Sigmoid colon (tissue), 7 donors: ENCODE measurements around the gene TRMU. TPM values are rescaled to one million over a fixed set of nuclear protein-coding genes. Genes with fewer than 3 reads are reported as not detected.

Experiments
- DNase-seq: peaks from one replicate; pipeline ENCODE4 v3.0.0-alpha.2; 2019
- H3K27ac ChIP-seq, 4 donors: fragments of 200-600 bp; sonication (generic); one replicate each; pipeline ENCODE4 v1.5.1; 2016 to 2019; ENCODE audit warnings: mild to moderate bottlenecking in 1 of 4
- H3K27me3 ChIP-seq, 3 donors: fragments of 200-600 bp; sonication (generic); one replicate each; pipeline ENCODE4 v1.5.1; 2019; ENCODE audit warnings: mild to moderate bottlenecking in 1 of 3
- H3K36me3 ChIP-seq, 4 donors: fragments of 200-600 bp; sonication (generic); one replicate each; pipeline ENCODE4 v1.5.1; 2016 to 2019
- H3K4me1 ChIP-seq, 4 donors: fragments of 200-600 bp; sonication (generic); one replicate each; pipeline ENCODE4 v1.5.1; 2017 to 2019
- H3K4me3 ChIP-seq, 4 donors: fragments of 200-600 bp; sonication (generic); one replicate each; pipeline ENCODE4 v1.5.1; 2017 to 2019; ENCODE audit warnings: mild to moderate bottlenecking in 2 of 4, moderate library complexity in 1 of 4
- H3K9me3 ChIP-seq, 4 donors: fragments of 200-600 bp in 3 of 4; sonication (generic) in 3 of 4; one replicate each; pipeline versions ENCODE4 v1.5.1 to v1.6.1; 2013 to 2019
- EP300 ChIP-seq, 4 donors: sonication (generic); formaldehyde crosslinking; IDR thresholded peaks; one replicate each; pipeline ENCODE4 v1.6.1; 2017; ENCODE audit warnings: antibody characterized with exemption in 4 of 4
- POLR2A ChIP-seq, 2 donors: fragments of 450-650 bp; IDR thresholded peaks; one replicate each; pipeline ENCODE4 v1.6.1; 2016; ENCODE audit warnings: antibody characterized with exemption in 2 of 2, mild to moderate bottlenecking in 2 of 2, moderate library complexity in 2 of 2
- POLR2AphosphoS5 ChIP-seq, 4 donors: sonication (generic); formaldehyde crosslinking; IDR thresholded peaks; one replicate each; pipeline ENCODE4 v1.6.1; 2017; ENCODE audit warnings: antibody characterized with exemption in 4 of 4
- whole genome bisulfite sequencing, 2 donors: extraction: QIAGEN DNeasy Blood & Tissue Kit; methylation state at CpG; one replicate each; pipeline ENCODE4 v1.1.7; 2013; 5-methylcytosine and 5-hydroxymethylcytosine counted together
- intact Hi-C: fragments of 100-400 bp; cut with DNase I; formaldehyde crosslinking; loops from one replicate; pipeline ENCODE4 v1.15.1; 2023
- polyA plus RNA-seq, 3 donors: library from polyadenylated mRNA; stranded (reverse); fragments of 200-250 nt; gene quantifications; one replicate each; pipeline ENCODE4 v1.2.3, GENCODE V29; 2013
- total RNA-seq, 4 donors: library from RNA; depleted of rRNA; stranded (reverse); fragments of >200 nt; gene quantifications; one replicate each; pipeline ENCODE4 v1.1.0, GENCODE V29; 2016
- TF ChIP-seq, protein P1 (sequence below), 4 experiments: fragments of 450-650 bp in 3 of 4; fragments of 200-600 bp in 1 of 4; IDR thresholded peaks; one replicate each; pipeline ENCODE4 v1.5.1; 2016 to 2019; ENCODE audit warnings: antibody characterized with exemption in 4 of 4, mild to moderate bottlenecking in 3 of 4, moderate library complexity in 2 of 4
- donor health status: healthy with polysubstance abuse.
- donor health status: Bipolar disorder and iron deficiency.
- donor health status: healthy.

TRMU gene
- total and polyA plus RNA-seq, 7 donors = 12.5 to 38.7 (median 21.9) TPM

GRCh38 chr22:46381142-46381541 lies 45.6 kb downstream of the TRMU start:
- Histone ChIP-seq H3K9me3 (no peaks in the 10 kb centered on the region), H3K36me3 (no peaks in the 10 kb centered on the region), H3K27ac (no peak overlapping the region), H3K4me1 (no peaks in the 10 kb centered on the region), H3K27me3 (no peaks in the 10 kb centered on the region), H3K4me3 (no peak overlapping the region)
- intact Hi-C loops = no loop called here
- 24 to 62% methylated on average over 5 of the region's 5 CpGs for WGBS, 2 donors
- DNase-seq = no peak
- TF ChIP-seq POLR2A (IDR thresholded peaks at IDR 0.05) = no peak
- TF ChIP-seq EP300 (IDR thresholded peaks at IDR 0.05) = no peak
- TF ChIP-seq POLR2AphosphoS5 (IDR thresholded peaks at IDR 0.05) = no peak
- TF ChIP-seq, protein P1, sequence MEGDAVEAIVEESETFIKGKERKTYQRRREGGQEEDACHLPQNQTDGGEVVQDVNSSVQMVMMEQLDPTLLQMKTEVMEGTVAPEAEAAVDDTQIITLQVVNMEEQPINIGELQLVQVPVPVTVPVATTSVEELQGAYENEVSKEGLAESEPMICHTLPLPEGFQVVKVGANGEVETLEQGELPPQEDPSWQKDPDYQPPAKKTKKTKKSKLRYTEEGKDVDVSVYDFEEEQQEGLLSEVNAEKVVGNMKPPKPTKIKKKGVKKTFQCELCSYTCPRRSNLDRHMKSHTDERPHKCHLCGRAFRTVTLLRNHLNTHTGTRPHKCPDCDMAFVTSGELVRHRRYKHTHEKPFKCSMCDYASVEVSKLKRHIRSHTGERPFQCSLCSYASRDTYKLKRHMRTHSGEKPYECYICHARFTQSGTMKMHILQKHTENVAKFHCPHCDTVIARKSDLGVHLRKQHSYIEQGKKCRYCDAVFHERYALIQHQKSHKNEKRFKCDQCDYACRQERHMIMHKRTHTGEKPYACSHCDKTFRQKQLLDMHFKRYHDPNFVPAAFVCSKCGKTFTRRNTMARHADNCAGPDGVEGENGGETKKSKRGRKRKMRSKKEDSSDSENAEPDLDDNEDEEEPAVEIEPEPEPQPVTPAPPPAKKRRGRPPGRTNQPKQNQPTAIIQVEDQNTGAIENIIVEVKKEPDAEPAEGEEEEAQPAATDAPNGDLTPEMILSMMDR (IDR thresholded peaks at IDR 0.05) = no peak

- no peaks in the 10 kb centered on the region for H3K4me1 ChIP-seq
- H3K36me3 ChIP-seq = no peaks in the 10 kb centered on the region
- H3K9me3 ChIP-seq = no peaks in the 10 kb centered on the region
- H3K4me3 ChIP-seq = no peak overlapping the region
- intact Hi-C loops = no loop called here
- H3K27ac ChIP-seq = no peak overlapping the region
- DNase-seq = no peak
- H3K27me3 ChIP-seq = no peaks in the 10 kb centered on the region
- no peak for TF ChIP-seq POLR2AphosphoS5 (IDR thresholded peaks at IDR 0.05)
- no peak for TF ChIP-seq EP300 (IDR thresholded peaks at IDR 0.05)
- TF ChIP-seq, protein P1 (IDR thresholded peaks at IDR 0.05) = no peak
- no peak for TF ChIP-seq POLR2A (IDR thresholded peaks at IDR 0.05)
- 95 to 96% methylated on average over 27 of the region's 27 CpGs for WGBS, 2 donors
Observed at GRCh38 chr22:46381731-46382130, 46.2 kb downstream of the TRMU start.

- H3K36me3 ChIP-seq = no peaks in the 10 kb centered on the region
- 91 to 92% methylated on average over 15 of the region's 15 CpGs for WGBS, 2 donors
- intact Hi-C loops = no loop called here
Observed at GRCh38 chr22:46382524-46382923, 47.0 kb downstream of the TRMU start.

DNA sequence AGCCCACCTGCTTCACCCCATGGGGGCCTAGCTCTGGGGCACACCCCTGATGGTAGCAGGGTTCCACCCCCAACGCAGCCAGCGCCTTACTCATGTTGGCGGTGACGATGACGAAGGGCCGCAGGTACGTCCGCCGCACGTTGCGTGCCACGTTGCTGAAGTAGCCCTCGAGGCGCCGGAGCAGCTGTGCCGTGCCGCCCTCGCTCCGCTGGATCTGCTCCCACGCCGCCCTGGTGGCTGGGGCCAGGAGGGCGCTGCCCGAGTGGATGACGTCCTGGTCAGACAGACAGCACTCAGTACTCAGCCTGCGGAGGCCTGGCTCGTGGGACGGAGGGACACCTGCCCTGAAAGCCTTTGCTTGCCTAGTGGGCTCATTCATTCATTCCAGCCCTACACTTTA lies 50.8 kb downstream of the TRMU start:
- Histone ChIP-seq H3K9me3 (no peaks in the 10 kb centered on the region), H3K4me1 (no peaks in the 10 kb centered on the region), H3K27ac (no peak overlapping the region), H3K36me3 (no peaks in the 10 kb centered on the region), H3K27me3 (no peaks in the 10 kb centered on the region), H3K4me3 (no peak overlapping the region)
- DNase-seq = no peak
- 96% methylated on average over 27 of the region's 27 CpGs for WGBS, 2 donors
- no peak for TF ChIP-seq POLR2AphosphoS5 (IDR thresholded peaks at IDR 0.05)
- TF ChIP-seq, protein P1 (IDR thresholded peaks at IDR 0.05) = no peak
- no peak for TF ChIP-seq POLR2A (IDR thresholded peaks at IDR 0.05)
- no peak for TF ChIP-seq EP300 (IDR thresholded peaks at IDR 0.05)
- intact Hi-C loops = no loop called here

More at GRCh38 chr22:46382524-46382923, 47.0 kb downstream of the TRMU start:
- no peak overlapping the region for H3K4me3 ChIP-seq
- no peak for DNase-seq
- H3K27me3 ChIP-seq = no peaks in the 10 kb centered on the region
- no peak overlapping the region for H3K27ac ChIP-seq
- no peaks in the 10 kb centered on the region for H3K4me1 ChIP-seq
- no peaks in the 10 kb centered on the region for H3K9me3 ChIP-seq
- TF ChIP-seq EP300 (IDR thresholded peaks at IDR 0.05) (no peak), POLR2AphosphoS5 (IDR thresholded peaks at IDR 0.05) (no peak), POLR2A (IDR thresholded peaks at IDR 0.05) (no peak)
- TF ChIP-seq, protein P1 (IDR thresholded peaks at IDR 0.05) = no peak

DNA sequence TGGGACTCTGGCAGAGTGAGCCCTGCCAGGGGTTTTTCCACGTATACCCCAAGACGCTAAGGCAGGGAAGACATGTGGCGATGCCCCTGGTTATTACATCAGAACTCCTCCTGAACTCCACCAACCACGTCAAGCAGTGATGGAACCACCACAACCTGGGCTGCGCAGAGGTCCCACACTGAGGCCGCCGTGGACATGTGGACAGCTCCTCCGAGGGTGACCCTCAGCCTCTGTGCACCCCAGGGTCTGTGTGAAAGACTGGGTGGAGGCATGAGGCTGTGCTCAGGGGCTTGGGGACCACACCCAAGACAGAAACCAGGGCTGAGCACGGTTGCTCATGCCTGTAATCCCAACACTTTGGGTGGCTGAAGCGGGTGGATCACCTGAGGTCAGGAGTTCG lies 52.2 kb downstream of the TRMU start:
- WGBS, 2 donors = 89 to 92% methylated on average over 11 of the region's 11 CpGs
- Histone ChIP-seq H3K9me3 (no peaks in the 10 kb centered on the region), H3K27ac (no peak overlapping the region), H3K4me1 (no peaks in the 10 kb centered on the region), H3K36me3 (no peaks in the 10 kb centered on the region), H3K27me3 (no peaks in the 10 kb centered on the region), H3K4me3 (no peak overlapping the region)
- TF ChIP-seq POLR2A (IDR thresholded peaks at IDR 0.05) = no peak
- TF ChIP-seq POLR2AphosphoS5 (IDR thresholded peaks at IDR 0.05) = no peak
- TF ChIP-seq, protein P1 (IDR thresholded peaks at IDR 0.05) = no peak
- TF ChIP-seq EP300 (IDR thresholded peaks at IDR 0.05) = no peak
- intact Hi-C loops = no loop called here
- DNase-seq = no peak
